HG03571 (cell line): ENCODE results near the gene OCA2.
"Not testable (repeated sequence)": the region's sequence is repeated elsewhere in the genome, so short reads cannot be mapped to it uniquely, and the experiment has no call there.

Source experiments
- ATAC-seq: cut with Tn5 transposase; IDR thresholded peaks from one replicate; pipeline ENCODE4 v1.9.1; 2021; ENCODE audit not compliant: unreplicated experiment

OCA2 gene

GRCh38 chr15:27744641-27745040, 354.5 kb downstream of the OCA2 start:
- ATAC-seq: no peak

GRCh38 chr15:27743638-27744037, 355.5 kb downstream of the OCA2 start:
- no peak for ATAC-seq

- no peak for ATAC-seq
Observed at GRCh38 chr15:27742751-27743477, 356.2 kb downstream of the OCA2 start.

- no peak for ATAC-seq
Observed at GRCh38 chr15:27741226-27741860, 357.8 kb downstream of the OCA2 start.

GRCh38 chr15:27734785-27735495, 364.2 kb downstream of the OCA2 start:
- ATAC-seq: no peak

- no peak for ATAC-seq
Observed at GRCh38 chr15:27731776-27732175, 367.3 kb downstream of the OCA2 start.

- no peak for ATAC-seq
Observed at GRCh38 chr15:27730868-27731267, 368.2 kb downstream of the OCA2 start.

- no peak for ATAC-seq
Observed at GRCh38 chr15:27725731-27726130, 373.4 kb downstream of the OCA2 start.

- no peak for ATAC-seq
Observed at GRCh38 chr15:27723821-27724220, 375.3 kb downstream of the OCA2 start.

GRCh38 chr15:27722102-27722501, 377.0 kb downstream of the OCA2 start:
- no peak for ATAC-seq

- ATAC-seq: no peak
Observed at GRCh38 chr15:27714675-27715074, 384.4 kb downstream of the OCA2 start.

- not testable (repeated sequence) for ATAC-seq
Observed at GRCh38 chr15:27713850-27714249, 385.3 kb downstream of the OCA2 start.

GRCh38 chr15:27707257-27707656, 391.9 kb downstream of the OCA2 start:
- ATAC-seq: no peak

- no peak for ATAC-seq
Observed at GRCh38 chr15:27706300-27706699, 392.8 kb downstream of the OCA2 start.

- ATAC-seq: no peak
Observed at GRCh38 chr15:27705056-27705455, 394.1 kb downstream of the OCA2 start.
